Mucosa of descending colon (tissue), 3 donors: ENCODE data around the gene RNF123. TPM values are rescaled to one million over a fixed set of nuclear protein-coding genes. Genes with fewer than 3 reads are reported as not detected.

ENCODE experiments used
- ATAC-seq: fragments of 200-7000 bp; cut with Tn5 transposase; one replicate; pipeline ENCODE4 v1.9.1; 2020; ENCODE audit warnings: mild to moderate bottlenecking, moderate library complexity
- DNase-seq, 3 donors: peaks; one replicate each; pipeline ENCODE4 v3.0.0-alpha.2; 2020
- H3K36me3 ChIP-seq: fragments of 200-600 bp; one replicate; pipeline ENCODE4 v1.8.0; 2021; ENCODE audit warnings: low read depth, mild to moderate bottlenecking
- H3K4me1 ChIP-seq: fragments of 200-600 bp; one replicate; pipeline ENCODE4 v1.8.0; 2021; ENCODE audit warnings: low read depth, mild to moderate bottlenecking
- H3K4me3 ChIP-seq: fragments of 200-600 bp; one replicate; pipeline ENCODE4 v1.8.0; 2021; ENCODE audit warnings: mild to moderate bottlenecking
- H3K9me3 ChIP-seq: fragments of 200-600 bp; one replicate; pipeline ENCODE4 v1.8.0; 2021; ENCODE audit warnings: mild to moderate bottlenecking
- CTCF ChIP-seq: fragments of 200-600 bp; IDR thresholded peaks from one replicate; pipeline ENCODE4 v1.8.0; 2022; ENCODE audit warnings: antibody characterized with exemption, mild to moderate bottlenecking
- intact Hi-C, 2 donors: fragments of 100-400 bp; cut with DNase I in 1 of 2; cut with micrococcal nuclease in 1 of 2; formaldehyde crosslinking; loops; one replicate each; pipeline versions ENCODE4 v1.11.0 to v1.11.1; 2022; cut with DNase I, micrococcal nuclease
- total RNA-seq, 3 donors: library from RNA; stranded (reverse); fragmentation: NEBNext Ultra II Directional in 2 of 3; extraction: Animal tissue kit (Norgen Biotek cat#: 25700) in 2 of 3; gene quantifications; one replicate each; pipeline versions ENCODE4 v1.2.1 to v1.2.4, GENCODE V29; 2021 to 2023
- donor health status: DM: no; HTN: no; CAD: no; lungs with moderate emphysema.
- donor health status: DM: no; HTN: no; CAD: no.
- donor health status: DM: no; HTN: yes; CAD: no.

The RNF123 gene
- total RNA-seq, 3 donors from 2014 or later = 45.5 to 58.1 (median 51.0) TPM

- H3K9me3 ChIP-seq = no peaks in the 10 kb centered on the region
- H3K36me3 ChIP-seq = no peaks in the 10 kb centered on the region
- no peak for ATAC-seq
- no peak for TF ChIP-seq CTCF
- peaks cover 9% of the 10 kb centered on the region for H3K4me1 ChIP-seq
- no peak for DNase-seq
- no peak overlapping the region for H3K4me3 ChIP-seq
- intact Hi-C loops = no loop called here
Measured at GRCh38 chr3:49729966-49730609, 40.7 kb downstream of the RNF123 start.

- TF ChIP-seq CTCF = no peak
- H3K4me3 ChIP-seq = no peak overlapping the region
- H3K36me3 ChIP-seq = peaks cover 6% of the 10 kb centered on the region
- no peaks in the 10 kb centered on the region for H3K4me1 ChIP-seq
- no peak for ATAC-seq
- intact Hi-C loops = no loop called here
- no peaks in the 10 kb centered on the region for H3K9me3 ChIP-seq
- DNase-seq = no peak
Measured at GRCh38 chr3:49732597-49732996, 43.2 kb downstream of the RNF123 start.

- no peak for TF ChIP-seq CTCF
- H3K36me3 ChIP-seq = peaks cover 11% of the 10 kb centered on the region
- DNase-seq (no peak), ATAC-seq (no peak)
- H3K4me3 ChIP-seq = no peak overlapping the region
- no peaks in the 10 kb centered on the region for H3K4me1 ChIP-seq
- intact Hi-C loops = no loop called here
- H3K9me3 ChIP-seq = no peaks in the 10 kb centered on the region
Measured at GRCh38 chr3:49733551-49733950, 44.2 kb downstream of the RNF123 start.

GRCh38 chr3:49734752-49735151, 45.4 kb downstream of the RNF123 start:
- Histone ChIP-seq H3K4me3 (no peak overlapping the region), H3K4me1 (no peaks in the 10 kb centered on the region), H3K9me3 (no peaks in the 10 kb centered on the region), H3K36me3 (peaks cover 11% of the 10 kb centered on the region)
- no peak for TF ChIP-seq CTCF
- DNase-seq (no peak), ATAC-seq (peak; percentile 74)
- intact Hi-C loops = no loop called here

- Histone ChIP-seq H3K9me3 (no peaks in the 10 kb centered on the region), H3K4me1 (no peaks in the 10 kb centered on the region), H3K4me3 (no peak overlapping the region), H3K36me3 (peaks cover 11% of the 10 kb centered on the region)
- ATAC-seq = no peak
- intact Hi-C loops = no loop called here
- no peak for DNase-seq
- no peak for TF ChIP-seq CTCF
Measured at GRCh38 chr3:49738067-49738713, 48.8 kb downstream of the RNF123 start.
